GM21723 (cell line): ENCODE measurements around the gene GTPBP8.
"Not testable (repeated sequence)": the region's sequence is repeated elsewhere in the genome, so short reads cannot be mapped to it uniquely, and the experiment has no call there.

Experiments used
- ATAC-seq: cut with Tn5 transposase; IDR thresholded peaks from one replicate; pipeline ENCODE4 v1.9.1; 2021; ENCODE audit warnings: mild to moderate bottlenecking, moderate library complexity; ENCODE audit not compliant: unreplicated experiment

The GTPBP8 gene

DNA sequence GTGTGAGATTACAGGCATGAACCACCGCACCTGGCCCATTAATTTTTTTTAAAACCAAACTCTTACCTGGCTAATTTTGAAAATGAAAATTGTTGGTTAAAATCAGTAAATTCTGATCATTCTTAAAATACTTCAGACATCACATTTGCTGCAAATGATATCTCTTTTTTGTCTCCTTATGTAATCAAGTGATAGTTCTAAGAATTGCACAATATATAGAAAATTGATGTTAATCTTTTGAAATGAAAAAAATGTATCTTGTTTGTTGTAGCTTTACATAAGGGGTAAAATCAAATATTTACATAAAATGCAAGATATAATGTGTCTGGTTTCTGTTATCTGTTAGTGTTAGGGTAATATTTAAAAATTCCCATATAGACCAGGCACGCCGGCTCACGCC lies 5.0 kb downstream of the GTPBP8 start:
- no peak for ATAC-seq

DNA sequence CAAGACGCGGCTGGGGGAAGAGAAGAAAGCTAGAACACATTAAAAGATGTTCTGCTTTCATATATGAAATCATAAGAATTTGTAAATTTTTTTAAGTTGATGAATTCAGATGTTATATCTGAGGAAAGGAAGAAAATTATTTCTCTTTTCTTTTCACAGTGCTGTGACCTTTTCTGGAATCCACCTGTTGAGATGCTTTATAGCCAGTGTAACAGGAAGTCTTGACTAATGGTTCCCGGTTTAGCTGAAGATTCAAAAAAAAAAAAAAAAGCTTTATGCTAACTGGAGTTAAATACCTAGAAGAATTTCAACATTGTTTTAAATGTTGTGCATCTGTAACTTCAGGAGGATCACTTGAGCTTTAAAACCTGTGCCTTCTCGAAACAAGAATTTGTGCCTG lies 9.9 kb downstream of the GTPBP8 start:
- no peak for ATAC-seq

DNA sequence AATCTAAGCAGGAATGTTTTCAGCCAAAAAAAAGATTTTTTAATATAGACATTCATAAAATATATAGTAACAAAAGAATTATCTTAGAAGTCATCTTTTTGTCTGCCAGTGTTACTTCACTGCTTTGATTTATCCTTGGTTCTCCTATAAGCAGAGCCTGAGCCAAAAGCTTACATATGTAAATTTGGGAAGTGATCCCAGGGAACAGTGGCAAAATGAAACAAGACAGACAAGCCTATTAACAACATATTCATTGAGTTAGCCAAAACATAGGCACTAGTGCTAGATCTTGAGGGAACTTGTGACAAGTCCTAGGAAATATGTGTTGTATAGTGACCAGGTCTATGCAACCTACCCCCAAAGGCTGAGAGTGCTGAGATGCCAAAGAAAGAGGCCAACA lies 11.3 kb downstream of the GTPBP8 start:
- ATAC-seq: no peak

DNA sequence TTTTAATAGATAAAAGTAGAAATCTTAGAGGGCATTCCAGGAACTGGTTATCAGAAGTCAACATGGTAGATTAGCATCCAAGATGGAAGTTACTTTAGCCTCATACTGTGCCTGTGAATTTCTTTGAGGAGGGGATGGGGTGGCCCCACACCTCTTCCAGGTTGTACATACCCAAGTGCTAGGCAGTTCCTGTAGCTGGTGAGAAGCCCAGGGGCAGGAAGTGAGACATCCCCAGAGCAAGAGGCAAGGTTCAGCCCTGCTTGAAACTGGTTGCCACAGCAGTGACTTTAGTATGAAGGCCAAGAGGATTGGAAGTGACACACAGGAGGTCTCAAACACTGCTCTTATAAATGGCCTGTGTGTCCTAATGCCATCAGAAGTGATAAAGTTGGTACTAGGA lies 11.9 kb downstream of the GTPBP8 start:
- no peak for ATAC-seq

DNA sequence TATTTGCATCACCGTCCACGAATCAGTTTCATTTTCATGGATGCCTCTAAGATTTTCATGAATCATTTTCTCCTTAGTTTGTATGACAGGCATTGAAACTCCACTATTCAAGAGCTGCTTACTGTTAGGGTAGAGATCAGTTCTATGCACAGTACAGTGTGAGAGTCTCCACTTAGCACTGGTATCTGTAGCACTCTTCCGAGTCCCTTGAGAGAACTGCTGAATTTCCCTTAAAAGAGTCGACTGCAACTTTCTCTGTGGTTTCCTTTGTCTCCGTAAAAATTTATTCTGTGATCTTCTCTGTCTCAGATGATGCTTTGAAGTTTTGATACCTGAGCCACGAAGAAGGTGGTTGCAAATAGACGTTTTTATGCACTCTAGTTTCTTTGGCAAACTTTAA lies 14.8 kb downstream of the GTPBP8 start:
- no peak for ATAC-seq

DNA sequence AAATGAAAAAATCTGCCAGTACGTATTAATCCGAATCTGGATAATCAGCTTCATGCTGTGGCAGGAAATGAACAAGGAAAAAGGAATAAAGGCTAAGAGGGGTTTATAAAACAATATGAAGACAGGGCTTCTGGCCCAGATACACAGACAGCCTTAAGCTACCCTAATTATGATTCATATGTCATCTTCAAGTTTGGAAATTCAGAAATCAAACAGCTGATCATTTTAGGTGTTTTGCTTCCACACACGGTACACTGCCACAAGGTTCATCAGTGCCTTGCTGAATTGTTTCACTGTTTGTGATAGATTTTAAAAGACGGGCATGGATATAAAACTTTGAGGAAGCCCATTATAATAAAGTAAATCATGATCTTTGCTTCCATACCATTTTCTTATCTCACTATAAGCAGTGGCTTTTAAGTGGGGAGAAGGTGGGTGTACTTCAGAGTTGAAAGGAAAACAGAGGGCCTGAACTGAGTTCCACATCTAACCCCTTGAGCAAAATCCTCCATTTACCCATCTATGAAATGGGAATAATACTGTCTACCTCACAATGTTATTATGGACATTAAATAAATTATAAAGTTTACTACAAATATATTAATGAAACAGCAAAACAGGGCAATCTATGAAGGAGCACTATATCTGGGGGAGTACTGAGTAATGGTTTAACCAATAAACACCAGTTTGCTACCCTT lies 15.7 kb downstream of the GTPBP8 start:
- ATAC-seq: no peak

DNA sequence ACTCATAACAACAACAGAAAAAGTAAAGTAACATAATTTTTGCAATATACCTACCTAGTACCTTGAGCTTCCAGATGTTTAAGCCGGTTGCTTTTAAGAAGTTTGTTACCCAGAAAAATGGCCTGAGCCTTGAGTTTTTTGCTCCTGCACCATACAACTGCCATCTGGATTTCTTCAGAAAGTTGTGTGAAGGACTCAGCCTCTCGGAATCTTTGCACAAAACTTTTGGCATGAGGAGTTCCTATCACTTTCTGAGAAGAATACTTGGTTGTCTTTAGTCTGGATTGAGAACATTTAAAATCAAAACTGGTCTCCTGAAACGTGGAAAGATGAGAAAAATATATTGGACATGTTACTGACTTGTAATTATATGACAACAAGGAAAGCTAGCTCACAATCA lies 17.3 kb downstream of the GTPBP8 start:
- no peak for ATAC-seq

DNA sequence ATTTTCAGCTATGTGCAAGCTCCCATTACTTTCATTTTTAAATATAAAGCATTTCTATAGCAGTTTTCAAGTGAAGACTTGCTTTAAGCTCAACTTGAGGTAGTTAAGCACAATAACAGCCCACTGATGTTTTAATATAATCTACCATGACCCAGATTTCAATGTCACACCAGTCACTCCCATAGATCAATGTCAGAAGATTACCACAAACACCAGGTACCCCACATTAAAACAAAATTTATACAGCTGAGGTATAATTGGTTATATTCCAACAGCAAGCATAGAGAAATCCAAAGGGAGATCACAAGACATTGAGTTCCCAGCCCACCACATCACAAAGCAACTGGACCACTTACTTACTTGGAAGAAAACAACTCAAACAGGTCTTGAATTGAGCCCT lies 22.8 kb downstream of the GTPBP8 start:
- no peak for ATAC-seq

DNA sequence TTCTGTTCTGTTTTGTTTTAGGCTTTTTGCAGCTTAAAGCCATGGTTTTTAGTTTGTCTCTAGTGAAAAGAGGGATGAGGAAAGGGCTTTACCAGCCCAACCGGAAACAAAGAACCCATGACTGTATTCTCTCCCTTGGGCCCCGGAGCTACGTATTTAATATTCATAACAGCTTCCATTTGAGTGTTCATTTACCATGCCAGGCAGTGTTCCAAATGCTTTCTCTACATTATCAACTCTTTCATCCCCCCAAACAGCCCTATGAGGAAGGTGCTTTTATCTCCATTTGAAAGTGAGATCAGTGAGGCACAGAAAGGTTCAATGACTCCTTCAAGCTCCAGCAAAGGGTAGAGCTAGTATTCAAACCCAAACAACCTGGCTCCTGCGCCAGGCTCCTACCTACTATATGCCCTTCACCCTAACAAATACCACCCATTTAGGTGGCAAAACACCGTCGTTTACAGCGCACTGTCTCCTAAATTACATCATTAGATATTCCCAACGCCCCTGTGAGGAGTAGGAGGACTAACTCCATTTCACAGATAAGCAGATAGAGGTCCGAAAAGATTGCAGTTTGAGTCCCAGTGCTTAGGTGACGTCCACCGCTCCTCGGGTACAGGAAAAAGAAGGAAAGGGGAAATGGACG lies 27.9 kb downstream of the GTPBP8 start:
- peak; percentile 2 for ATAC-seq

DNA sequence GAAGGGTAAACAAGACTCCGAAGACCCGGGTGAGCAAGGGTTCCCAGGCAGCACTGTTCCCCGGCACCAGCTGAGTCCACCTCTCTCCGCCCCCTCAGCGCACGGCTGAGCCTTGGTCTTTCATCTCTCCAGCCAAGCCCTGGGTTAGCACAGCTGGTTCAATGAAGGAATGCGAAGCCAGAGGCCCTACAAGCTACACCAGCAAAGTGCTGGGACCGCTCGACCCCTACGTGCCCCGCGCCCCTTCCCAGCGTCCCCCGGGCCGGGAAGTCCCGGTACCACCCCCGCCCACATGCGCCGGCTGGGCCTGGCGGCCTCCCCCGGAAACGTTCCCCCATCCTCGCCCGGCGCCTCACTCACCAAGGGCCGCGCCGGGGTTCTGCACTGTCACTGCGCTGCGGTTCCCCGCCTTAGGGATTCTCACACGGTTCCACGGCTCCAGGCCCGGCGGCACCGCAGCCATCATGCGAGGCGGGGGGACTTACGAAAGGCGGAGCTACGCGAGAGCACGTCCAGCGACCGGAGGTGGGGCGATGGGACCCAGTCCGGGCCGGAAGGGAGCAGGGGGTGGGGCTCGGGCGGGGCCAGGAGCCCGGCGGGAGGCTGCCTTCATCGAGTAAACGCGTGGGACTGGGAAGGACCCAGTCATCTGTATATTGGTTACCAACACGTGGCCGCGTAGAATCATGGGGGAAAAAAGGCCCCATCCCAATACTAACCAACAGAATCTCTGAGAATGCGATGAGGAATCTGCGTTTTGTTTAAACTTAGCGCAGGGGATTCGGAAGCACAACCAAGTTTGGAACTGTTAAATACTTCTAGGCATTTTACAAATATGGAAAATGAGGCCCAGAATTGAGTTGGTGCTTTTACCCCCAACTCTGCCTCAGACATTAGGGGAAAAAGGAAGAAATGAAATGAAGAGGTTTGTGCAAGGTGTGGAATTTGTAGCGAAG lies 28.7 kb downstream of the GTPBP8 start:
- ATAC-seq: peak; percentile 92

DNA sequence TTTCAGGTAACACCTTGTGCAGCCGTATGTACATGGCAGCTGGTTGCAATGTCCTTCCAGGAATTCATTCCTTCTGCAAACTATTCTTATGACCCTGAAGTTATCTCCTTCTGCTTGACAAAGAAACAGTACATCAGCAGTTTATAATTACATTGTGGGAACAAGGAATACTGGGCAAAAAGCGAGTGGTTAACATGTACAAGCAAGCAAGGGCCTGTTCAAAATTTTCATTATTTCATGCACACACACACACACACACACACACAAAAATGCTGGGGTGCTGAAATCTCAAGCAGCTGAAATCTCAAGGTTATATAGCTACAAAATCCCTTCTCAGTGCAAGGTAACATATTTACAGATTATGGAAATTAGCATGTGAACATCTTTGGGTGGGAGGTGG lies 30.7 kb downstream of the GTPBP8 start:
- ATAC-seq: no peak

DNA sequence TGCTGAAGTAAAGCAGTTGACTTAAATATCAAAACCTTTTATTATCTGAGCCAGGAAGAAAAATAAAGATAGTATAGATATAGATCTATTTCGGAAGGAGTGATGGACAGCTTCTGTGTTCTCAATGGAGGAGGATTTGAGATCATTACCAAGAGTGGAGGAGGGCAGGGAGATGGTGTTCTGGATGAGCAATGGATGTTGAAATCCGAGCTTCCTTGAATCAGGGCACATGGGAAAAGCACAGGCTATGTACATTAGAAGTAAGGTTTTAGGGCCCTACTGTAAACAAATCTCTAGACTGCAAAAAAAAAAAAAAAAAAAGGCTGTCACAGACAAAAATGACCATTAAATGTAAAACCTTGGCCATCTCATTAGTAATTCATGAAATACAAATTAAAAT lies 43.2 kb downstream of the GTPBP8 start:
- ATAC-seq: no peak

DNA sequence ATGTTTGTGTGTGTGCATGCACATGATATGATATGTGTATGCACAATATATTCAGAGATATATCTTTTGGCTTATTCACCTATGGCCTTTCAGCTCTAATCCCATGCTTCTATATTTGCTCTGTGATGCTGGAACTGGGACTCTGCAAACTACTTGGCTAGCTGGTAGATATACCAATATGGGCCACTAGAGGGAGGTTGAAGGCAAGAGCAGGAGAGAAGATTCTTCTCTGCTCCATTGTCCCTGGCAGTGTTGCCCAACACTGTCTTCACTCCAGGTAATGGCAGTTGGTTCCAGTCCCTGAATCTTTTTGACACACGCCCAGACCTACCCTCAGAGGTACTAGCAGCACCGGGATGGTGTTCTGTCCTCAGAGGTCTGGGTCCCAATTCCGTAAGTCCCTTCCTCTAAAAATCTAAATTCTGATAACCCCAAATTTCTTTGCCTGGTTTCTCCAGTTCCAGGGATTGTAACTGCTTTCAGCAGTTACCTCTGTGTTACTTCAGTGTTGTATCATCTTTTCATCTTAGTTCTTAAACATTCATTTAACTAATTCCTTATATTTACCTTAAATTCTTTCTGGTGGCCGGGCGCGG lies 44.7 kb downstream of the GTPBP8 start:
- ATAC-seq: peak; percentile 91

DNA sequence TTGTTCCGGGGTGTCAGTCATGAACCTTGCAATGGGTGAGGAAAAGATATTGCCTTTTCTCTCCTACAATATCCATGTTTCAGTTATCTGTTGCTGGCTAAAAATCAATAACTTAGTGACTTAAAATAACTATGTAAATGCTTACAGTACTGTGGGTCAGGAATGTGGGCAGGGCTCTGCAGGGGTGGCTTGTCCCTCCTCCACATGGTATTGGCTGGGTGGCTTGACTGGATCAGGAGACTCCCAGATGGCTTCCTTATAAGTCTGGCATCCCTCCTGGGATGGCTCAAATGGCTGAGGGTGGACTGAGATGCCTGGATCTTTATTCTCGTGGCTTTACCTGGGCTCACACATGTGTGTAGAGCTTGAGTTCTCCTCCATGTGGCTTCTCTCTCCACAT lies 47.5 kb downstream of the GTPBP8 start:
- ATAC-seq: no peak

DNA sequence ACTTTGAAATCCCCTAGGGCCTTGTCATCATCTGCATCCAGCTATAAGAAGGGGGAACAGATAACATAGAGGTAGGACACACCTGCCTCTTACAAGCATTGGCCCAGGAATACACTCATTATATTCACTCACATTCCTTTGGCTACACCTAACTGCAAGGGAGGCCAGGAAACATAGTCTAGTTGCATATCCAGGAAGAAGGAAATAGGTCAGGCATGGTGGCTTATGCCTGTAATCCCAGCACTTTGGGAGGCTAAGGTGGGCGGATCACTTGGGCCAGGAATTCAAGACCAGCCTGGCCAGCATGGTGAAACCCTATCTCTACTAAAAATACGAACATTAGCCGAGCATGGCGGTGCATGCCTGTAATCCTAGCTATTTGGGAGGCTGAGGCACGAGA lies 48.8 kb downstream of the GTPBP8 start:
- no peak for ATAC-seq

DNA sequence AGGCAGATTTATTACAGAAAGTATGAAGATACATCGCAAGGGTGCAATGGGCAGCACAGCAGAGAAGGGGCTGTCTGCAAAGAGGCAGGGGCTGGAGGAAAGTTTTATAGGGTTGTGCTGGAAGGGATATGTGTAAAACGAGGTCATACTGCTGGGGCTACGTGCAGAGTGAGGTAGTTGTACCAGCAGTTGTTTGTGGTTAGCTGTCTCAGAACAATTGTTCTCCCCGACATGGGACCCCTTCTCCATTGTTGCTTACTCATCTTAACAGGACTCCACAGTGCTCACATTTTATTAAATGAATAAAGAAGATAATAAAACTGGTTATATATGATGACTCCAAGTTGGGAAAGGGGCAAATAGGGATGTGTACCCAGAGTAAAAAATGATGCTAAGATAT lies 49.4 kb downstream of the GTPBP8 start:
- no peak for ATAC-seq

DNA sequence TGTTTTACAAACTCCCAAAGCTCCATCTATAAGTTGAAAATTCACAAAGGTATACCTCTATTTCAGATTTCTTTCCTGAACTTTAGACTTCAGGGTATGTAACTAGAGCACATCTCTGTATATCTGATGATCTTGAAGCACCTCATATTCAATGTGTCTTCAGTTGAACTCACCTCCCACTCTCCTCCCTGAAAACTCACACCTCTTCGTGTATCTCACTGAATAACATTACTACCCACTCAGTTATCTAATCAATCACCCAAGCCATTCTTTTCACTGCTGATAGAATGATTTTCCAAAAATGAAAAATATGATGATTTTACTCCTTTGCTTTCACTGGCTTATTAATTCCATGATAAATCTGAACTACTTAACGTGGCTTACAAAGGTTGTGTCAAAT lies 52.9 kb downstream of the GTPBP8 start:
- ATAC-seq: no peak

DNA sequence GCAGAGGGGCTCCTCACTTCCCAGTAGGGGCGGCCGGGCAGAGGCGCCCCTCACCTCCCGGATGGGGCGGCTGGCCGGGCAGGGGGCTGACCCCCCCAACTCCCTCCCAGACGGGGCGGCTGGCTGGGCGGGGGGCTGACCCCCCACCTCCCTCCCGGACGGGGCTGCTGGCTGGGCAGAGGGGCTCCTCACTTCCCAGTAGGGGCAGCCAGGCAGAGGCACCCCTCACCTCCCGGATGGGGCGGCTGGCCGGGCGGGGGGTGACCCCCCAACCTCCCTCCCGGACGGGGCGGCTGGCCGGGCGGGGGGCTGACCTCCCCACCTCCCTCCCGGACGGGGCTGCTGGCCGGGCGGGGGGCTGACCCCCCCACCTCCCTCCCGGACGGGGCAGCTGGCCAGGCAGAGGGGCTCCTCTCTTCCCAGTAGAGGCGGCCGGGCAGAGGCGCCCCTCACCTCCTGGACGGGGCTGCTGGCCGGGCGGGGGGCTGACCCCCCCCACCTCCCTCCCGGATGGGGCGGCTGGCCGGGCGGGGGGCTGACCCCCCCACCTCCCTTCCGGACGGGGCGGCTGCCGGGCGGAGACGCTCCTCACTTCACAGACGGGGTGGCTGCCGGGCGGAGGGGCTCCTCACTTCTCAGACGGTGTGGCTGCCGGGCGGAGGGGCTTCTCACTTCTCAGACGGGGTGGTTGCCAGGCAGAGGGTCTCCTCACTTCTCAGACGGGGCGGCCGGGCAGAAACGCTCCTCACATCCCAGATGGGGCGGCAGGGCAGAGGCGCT lies 55.6 kb downstream of the GTPBP8 start:
- ATAC-seq: not testable (repeated sequence)

DNA sequence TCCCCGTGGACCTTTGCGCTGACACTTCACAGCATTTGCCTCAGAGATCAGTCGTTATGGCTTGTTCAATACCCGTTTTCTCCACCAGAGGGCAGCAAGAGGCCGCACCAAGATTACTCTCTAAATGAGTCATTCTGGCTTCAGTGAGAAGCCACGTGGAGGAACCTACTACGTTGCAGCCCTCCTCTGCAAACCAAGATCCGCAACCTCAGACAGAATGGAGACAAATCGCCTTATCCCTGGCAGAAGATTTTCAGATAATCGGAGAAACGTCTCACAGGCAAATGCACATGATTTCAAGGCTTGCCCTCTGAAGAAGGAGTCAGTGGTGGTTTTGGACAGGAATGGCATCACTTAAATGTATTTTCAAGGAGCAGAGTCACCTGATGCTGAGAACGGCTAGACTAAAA lies 60.5 kb downstream of the GTPBP8 start:
- ATAC-seq: peak; percentile 98
